SJSA1 (cell line): ENCODE data around the gene RXRB. TPM values are rescaled to one million over a fixed set of nuclear protein-coding genes. Genes with fewer than 3 reads are reported as not detected.

Experiments
- DNase-seq, 2 experiments: peaks; one replicate each; pipeline ENCODE4 v3.0.0-alpha.2; 2015 to 2020; ENCODE audit warnings: low spot score in 2 of 2, low read depth in 1 of 2
- H3K27ac ChIP-seq: fragments of 250-450 bp; sonication (Bioruptor Pico); 2 replicates; pipeline ENCODE4 v1.5.1; 2020; ENCODE audit warnings: mild to moderate bottlenecking, moderate library complexity
- H3K27me3 ChIP-seq: fragments of 250-450 bp; sonication (Bioruptor Pico); replicated peaks from 2 replicates; pipeline ENCODE4 v1.5.1; 2020; ENCODE audit warnings: mild to moderate bottlenecking, moderate library complexity
- H3K36me3 ChIP-seq: fragments of 250-450 bp; sonication (Bioruptor Pico); 2 replicates; pipeline ENCODE4 v1.5.1; 2020; ENCODE audit warnings: mild to moderate bottlenecking
- H3K4me1 ChIP-seq: fragments of 250-450 bp; sonication (Bioruptor Pico); replicated peaks from 2 replicates; pipeline ENCODE4 v1.6.1; 2021; ENCODE audit warnings: mild to moderate bottlenecking
- H3K4me3 ChIP-seq: fragments of 250-450 bp; sonication (Bioruptor Pico); 2 replicates; pipeline ENCODE4 v1.5.1; 2020; ENCODE audit warnings: mild to moderate bottlenecking
- H3K9me3 ChIP-seq: fragments of 250-450 bp; sonication (Bioruptor Pico); replicated peaks from 2 replicates; pipeline ENCODE4 v1.5.1; 2020; ENCODE audit warnings: mild to moderate bottlenecking
- total RNA-seq: library from RNA; depleted of rRNA; stranded (reverse); fragments of >200 nt; shearing (Covaris generic); gene quantifications from 2 replicates; pipeline ENCODE4 v1.2.3, GENCODE V29; 2014

The RXRB gene
- total RNA-seq, 1 experiment from 2014 or later, result 14.7 TPM

DNA sequence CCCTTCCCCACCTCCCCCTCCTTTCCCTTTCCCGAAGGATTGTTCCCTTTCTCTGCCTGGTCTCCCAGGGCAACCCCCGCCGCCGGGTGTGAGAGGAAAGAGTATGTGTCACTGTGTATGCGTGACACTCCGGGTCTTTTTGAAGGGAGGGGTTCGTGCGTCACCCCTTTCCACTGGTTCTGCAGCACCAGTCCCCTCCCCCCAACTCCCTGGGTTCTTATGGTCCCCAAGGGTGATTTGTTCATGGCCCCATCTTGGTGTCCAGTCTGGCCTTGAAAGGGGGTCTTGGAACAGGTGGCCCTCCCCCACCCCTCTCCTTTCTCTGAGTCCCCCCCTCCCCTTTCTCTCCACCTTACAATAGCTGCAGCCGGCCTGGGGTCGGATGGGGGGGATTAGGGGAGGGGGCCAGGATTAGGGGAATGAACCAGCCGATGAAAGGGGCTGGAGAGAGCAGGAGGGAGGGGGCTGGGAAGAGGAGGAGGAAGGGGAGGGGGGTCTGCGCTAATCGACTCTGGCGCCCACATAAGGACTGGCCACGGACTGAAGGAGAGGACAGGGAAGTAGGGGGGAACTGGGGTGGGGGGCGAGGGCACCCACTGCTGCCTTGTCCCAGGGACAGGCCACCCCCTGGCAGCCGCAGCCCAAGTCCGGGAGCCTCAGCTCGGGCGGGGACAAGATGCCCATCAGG lies 6.5 kb upstream of the RXRB start:
- Histone ChIP-seq H3K36me3 (peaks cover 48% of the 10 kb centered on the region), H3K27ac (peak overlapping the region; percentile 89), H3K9me3 (no peaks in the 10 kb centered on the region), H3K27me3 (no peaks in the 10 kb centered on the region; the same call in 1 of the 2 replicates), H3K4me3 (peak overlapping the region; percentile 75), H3K4me1 (peaks cover 47% of the 10 kb centered on the region)
- peak; percentile 60 to 82 for DNase-seq

DNA sequence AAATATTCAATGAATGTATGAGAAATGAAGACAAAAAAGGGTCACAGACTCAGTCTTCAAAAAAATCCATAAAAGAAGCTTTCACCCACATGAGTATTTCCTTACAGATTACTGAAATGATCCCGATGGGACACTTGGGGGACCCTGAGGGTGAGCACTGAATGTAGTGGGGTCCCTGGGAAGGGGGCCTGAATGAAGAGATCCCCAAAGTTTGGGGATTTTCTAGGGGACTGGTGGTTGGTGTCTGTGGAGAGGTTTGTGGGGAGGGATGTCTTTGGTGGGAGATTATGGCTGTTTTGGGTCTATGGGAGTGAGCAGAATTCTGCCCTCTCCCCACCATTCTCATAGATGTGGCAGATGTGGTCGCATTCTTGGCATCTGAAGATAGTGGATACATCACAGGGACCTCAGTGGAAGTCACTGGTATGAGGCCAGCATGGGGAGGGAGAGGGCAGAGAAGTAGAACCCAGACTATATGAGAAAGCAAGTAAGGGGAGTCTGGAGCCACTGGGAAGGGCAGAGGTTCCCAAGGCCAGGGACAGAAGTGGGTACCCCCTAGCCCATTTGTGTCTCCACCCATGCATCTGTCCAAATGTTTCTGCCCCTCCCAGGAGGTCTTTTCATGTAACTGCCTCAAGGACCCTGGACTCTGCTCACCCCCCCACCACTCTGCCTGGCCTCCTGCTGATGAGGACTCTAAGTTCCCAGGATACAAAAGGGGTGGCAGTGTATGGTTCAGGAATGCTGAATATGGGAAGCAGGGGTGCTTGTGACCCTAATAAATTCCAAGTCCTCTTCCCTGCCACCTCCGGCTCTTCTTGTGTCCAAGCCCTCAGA lies 5.8 kb upstream of the RXRB start:
- DNase-seq, result peak in 1 of 2 experiments; percentile 20
- no peak overlapping the region for H3K4me3 ChIP-seq
- H3K9me3 ChIP-seq, result no peaks in the 10 kb centered on the region
- H3K36me3 ChIP-seq, result peaks cover 52% of the 10 kb centered on the region
- H3K4me1 ChIP-seq, result peaks cover 55% of the 10 kb centered on the region
- H3K27me3 ChIP-seq, result no peaks in the 10 kb centered on the region; the same call in 1 of the 2 replicates
- peak overlapping the region; percentile 89 for H3K27ac ChIP-seq

DNA sequence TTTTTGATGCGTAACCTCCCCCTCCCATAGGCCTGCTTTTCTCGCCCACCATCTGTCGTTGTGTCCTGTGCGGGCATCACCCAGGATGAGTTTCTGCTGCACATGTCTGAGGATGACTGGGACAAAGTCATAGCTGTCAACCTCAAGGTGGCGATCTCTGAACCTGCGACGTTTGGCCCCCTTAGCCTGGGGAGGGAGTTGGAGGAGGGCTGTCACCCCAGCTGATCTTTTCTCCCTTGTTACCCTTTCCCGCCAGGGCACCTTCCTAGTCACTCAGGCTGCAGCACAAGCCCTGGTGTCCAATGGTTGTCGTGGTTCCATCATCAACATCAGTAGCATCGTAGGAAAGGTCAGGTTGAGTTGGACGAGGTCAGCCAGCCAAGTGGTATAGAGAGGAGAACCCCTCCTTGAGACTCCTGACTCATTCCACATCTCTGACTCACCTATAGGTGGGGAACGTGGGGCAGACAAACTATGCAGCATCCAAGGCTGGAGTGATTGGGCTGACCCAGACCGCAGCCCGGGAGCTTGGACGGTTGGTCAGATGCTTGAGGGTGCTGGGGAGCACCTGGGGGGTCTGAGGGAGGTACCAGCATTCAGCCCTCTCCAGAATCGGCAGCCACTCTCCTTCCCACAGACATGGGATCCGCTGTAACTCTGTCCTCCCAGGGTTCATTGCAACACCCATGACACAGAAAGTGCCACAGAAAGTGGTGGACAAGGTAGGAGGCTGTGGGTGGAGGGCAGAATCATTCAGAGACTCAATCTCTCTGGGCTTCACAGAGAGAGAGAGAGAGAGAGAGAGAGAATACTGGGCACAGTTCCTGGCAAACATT lies 4.9 kb upstream of the RXRB start:
- Histone ChIP-seq H3K4me1 (peaks cover 56% of the 10 kb centered on the region), H3K27me3 (no peaks in the 10 kb centered on the region; the same call in 1 of the 2 replicates), H3K4me3 (peak overlapping the region; percentile 45), H3K27ac (peak overlapping the region; percentile 89), H3K9me3 (no peaks in the 10 kb centered on the region), H3K36me3 (peaks cover 56% of the 10 kb centered on the region)
- DNase-seq, result peak; percentile 66 to 82

GRCh38 chr6:33204415-33205190 lies 4.1 kb upstream of the RXRB start, which contains the start of gene HSD17B8:
Gene HSD17B8, plus strand, starts transcription at chr6:33204655. Its CDS starts 14 bp downstream, at chr6:33204669.
- Histone ChIP-seq H3K4me3 (peak within 1 kb of the TSS; percentile 45), H3K9me3 (no peaks in the 10 kb centered on the region), H3K36me3 (peaks cover 51% of the 10 kb centered on the region), H3K4me1 (peaks cover 57% of the 10 kb centered on the region), H3K27me3 (no peaks in the 10 kb centered on the region; the same call in 1 of the 2 replicates), H3K27ac (peak within 1 kb of the TSS; percentile 89)
- DNase-seq, result peak; percentile 75 to 96

DNA sequence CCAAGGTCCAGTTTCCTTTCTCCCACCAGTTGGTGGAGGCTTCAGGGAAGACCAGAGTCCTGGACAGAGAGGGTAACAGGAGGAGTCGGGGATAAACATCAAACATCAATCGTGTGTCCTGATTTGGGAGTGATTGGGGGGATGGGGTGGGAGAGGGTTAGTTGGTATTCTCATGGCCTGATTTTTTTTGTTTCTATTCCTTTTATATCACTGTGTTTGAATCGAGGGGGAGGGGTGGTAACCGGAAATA lies 3.6 kb upstream of the RXRB start:
- H3K27me3 ChIP-seq, result no peaks in the 10 kb centered on the region; the same call in 1 of the 2 replicates
- no peak for DNase-seq
- H3K9me3 ChIP-seq, result no peaks in the 10 kb centered on the region
- H3K36me3 ChIP-seq, result peaks cover 46% of the 10 kb centered on the region
- H3K4me3 ChIP-seq, result no peak overlapping the region; the same call in 1 of the 2 replicates
- H3K27ac ChIP-seq, result no peak overlapping the region
- H3K4me1 ChIP-seq, result peaks cover 60% of the 10 kb centered on the region

DNA sequence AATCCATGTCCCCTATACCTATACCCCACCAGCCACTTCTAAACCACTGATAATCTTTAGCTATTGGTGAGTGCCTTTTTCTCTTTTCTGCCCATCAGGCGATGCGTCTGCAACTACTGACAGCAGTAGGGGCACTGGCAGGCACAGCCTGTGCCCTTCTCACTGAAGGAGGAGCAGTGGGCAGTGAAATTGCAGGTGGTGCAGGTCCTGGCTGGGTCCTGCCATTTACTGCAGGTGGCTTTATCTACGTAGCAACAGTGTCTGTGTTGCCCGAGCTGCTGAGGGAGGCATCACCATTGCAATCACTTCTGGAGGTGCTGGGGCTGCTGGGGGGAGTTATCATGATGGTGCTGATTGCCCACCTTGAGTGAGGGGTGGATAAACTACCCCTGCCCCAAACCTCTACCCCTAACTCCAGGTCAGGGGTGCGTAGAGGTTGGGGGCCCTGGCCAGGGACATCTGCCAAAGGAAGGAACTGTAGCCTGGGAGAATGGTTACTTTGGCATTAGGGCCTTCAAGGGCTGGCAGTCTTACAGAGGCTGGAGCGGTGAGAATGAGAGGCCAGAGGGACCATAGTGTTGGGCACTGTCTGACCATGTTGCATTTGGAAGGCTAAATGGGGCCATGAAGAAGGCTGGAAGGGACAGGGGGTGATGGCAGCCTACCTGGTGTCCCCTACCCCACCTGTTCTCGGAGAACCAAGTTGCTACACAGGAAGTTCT lies 3.1 kb upstream of the RXRB start:
- no peak overlapping the region for H3K27ac ChIP-seq
- H3K36me3 ChIP-seq, result peaks cover 42% of the 10 kb centered on the region
- no peak for DNase-seq
- peaks cover 57% of the 10 kb centered on the region for H3K4me1 ChIP-seq
- H3K4me3 ChIP-seq, result no peak overlapping the region
- H3K9me3 ChIP-seq, result no peaks in the 10 kb centered on the region
- no peaks in the 10 kb centered on the region for H3K27me3 ChIP-seq

DNA sequence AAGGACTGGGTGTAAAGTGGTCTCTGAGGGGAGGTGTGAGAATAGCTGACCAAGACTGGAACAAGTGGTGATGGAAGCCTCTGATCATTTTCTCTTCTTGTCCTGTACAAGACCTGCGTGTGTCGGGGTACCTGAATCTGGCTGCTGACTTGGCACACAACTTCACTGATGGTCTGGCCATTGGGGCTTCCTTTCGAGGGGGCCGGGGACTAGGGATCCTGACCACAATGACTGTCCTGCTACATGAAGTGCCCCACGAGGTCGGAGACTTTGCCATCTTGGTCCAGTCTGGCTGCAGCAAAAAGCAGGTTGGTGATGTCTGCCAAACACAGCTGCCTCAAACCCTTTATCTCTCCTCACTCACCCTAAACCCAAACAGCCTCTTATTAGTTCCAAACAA lies 2.3 kb upstream of the RXRB start:
- H3K4me3 ChIP-seq, result no peak overlapping the region
- no peaks in the 10 kb centered on the region for H3K9me3 ChIP-seq
- peaks cover 54% of the 10 kb centered on the region for H3K4me1 ChIP-seq
- H3K36me3 ChIP-seq, result peaks cover 38% of the 10 kb centered on the region
- H3K27ac ChIP-seq, result no peak overlapping the region
- H3K27me3 ChIP-seq, result no peaks in the 10 kb centered on the region
- DNase-seq, result no peak

GRCh38 chr6:33201935-33202334 lies 1.5 kb upstream of the RXRB start:
- Histone ChIP-seq H3K9me3 (no peaks in the 10 kb centered on the region), H3K4me1 (peaks cover 51% of the 10 kb centered on the region), H3K4me3 (peak overlapping the region; percentile 85), H3K27me3 (no peaks in the 10 kb centered on the region), H3K36me3 (peaks cover 46% of the 10 kb centered on the region), H3K27ac (no peak overlapping the region)
- DNase-seq, result no peak

DNA sequence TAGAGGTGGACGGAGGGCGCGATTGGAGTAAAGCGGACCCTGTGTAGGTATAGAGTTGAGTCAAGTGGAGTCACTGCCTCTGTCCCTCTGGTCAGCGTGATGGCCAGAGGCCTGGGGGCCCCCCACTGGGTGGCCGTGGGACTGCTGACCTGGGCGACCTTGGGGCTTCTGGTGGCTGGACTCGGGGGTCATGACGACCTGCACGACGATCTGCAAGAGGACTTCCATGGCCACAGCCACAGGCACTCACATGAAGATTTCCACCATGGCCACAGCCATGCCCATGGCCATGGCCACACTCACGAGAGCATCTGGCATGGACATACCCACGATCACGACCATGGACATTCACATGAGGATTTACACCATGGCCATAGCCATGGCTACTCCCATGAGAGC lies 681 bp upstream of the RXRB start:
- H3K4me3 ChIP-seq, result peak overlapping the region; percentile 85
- H3K27me3 ChIP-seq, result no peaks in the 10 kb centered on the region
- no peaks in the 10 kb centered on the region for H3K9me3 ChIP-seq
- DNase-seq, result no peak
- H3K27ac ChIP-seq, result peak overlapping the region; percentile 89
- H3K36me3 ChIP-seq, result peaks cover 54% of the 10 kb centered on the region
- H3K4me1 ChIP-seq, result peaks cover 43% of the 10 kb centered on the region

- no peaks in the 10 kb centered on the region for H3K27me3 ChIP-seq
- no peak for DNase-seq
- H3K27ac ChIP-seq, result peak overlapping the region; percentile 89
- peaks cover 29% of the 10 kb centered on the region for H3K4me1 ChIP-seq
- peaks cover 68% of the 10 kb centered on the region for H3K36me3 ChIP-seq
- peak overlapping the region; percentile 85 for H3K4me3 ChIP-seq
- no peaks in the 10 kb centered on the region for H3K9me3 ChIP-seq
These were observed 712 bp downstream of the RXRB start for GRCh38 chr6:33199687-33200218.

DNA sequence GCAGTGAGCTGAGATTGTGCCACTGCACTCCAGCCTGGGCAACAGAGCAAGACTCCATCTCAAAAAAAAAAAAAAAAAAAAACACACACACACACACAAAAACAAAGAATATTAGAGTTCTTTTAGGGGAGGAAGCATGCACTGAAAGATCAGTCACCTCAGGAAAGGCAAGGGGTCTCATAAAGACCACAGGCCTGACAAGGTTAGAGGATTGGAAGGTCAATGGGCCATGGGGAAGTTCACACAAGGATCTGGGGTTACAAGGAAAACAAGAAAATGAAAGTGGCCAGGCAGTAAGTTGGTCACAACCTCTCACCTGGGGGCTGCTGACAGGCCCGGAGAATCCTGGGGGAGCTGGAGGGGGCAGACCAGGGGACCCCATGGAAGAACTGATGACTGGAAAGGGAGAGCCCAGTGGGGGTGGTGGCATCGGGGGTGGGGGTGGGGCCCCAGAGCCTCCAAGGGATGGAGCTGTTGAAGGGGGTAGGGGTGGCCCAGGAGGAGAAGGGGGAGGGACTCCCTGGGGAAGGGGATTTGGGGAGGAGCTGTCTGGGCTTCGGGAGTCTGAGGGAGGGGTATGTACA lies 1.5 kb downstream of the RXRB start:
- no peaks in the 10 kb centered on the region for H3K9me3 ChIP-seq
- H3K27ac ChIP-seq, result no peak overlapping the region
- no peak for DNase-seq
- H3K4me1 ChIP-seq, result peaks cover 21% of the 10 kb centered on the region
- peaks cover 72% of the 10 kb centered on the region for H3K36me3 ChIP-seq
- H3K27me3 ChIP-seq, result no peaks in the 10 kb centered on the region
- H3K4me3 ChIP-seq, result no peak overlapping the region

GRCh38 chr6:33198159-33198852 lies 2.2 kb downstream of the RXRB start:
- Histone ChIP-seq H3K27me3 (no peaks in the 10 kb centered on the region), H3K4me1 (peaks cover 20% of the 10 kb centered on the region), H3K27ac (no peak overlapping the region), H3K36me3 (peaks cover 67% of the 10 kb centered on the region), H3K4me3 (no peak overlapping the region), H3K9me3 (no peaks in the 10 kb centered on the region)
- no peak for DNase-seq
